Ovary (tissue), 9 donors: Measurements from ENCODE around the gene MMEL1. TPM values are rescaled to one million over a fixed set of nuclear protein-coding genes. Genes with fewer than 3 reads are reported as not detected.

Experiments used
- DNase-seq, 5 donors: peaks; one replicate each; pipeline ENCODE4 v3.0.0-alpha.2; 2019 to 2020
- H3K27ac ChIP-seq, 2 donors: fragments of 200-600 bp; one replicate each; pipeline versions ENCODE4 v1.5.1 to v1.8.0; 2019 to 2022
- H3K27me3 ChIP-seq: fragments of 200-600 bp; one replicate; pipeline ENCODE4 v1.8.0; 2022
- H3K36me3 ChIP-seq: fragments of 200-600 bp; sonication (generic); one replicate; pipeline ENCODE4 v1.5.1; 2019
- H3K4me1 ChIP-seq: one replicate; pipeline ENCODE4 v1.8.1; 2013; ENCODE audit warnings: mild to moderate bottlenecking, moderate library complexity; ENCODE audit not compliant: insufficient read depth
- H3K4me3 ChIP-seq: fragments of 200-600 bp; sonication (generic); one replicate; pipeline ENCODE4 v1.5.1; 2017
- H3K9me3 ChIP-seq, 2 donors: fragments of 200-600 bp in 1 of 2; sonication (generic) in 1 of 2; one replicate each; pipeline versions ENCODE4 v1.5.1 to v1.8.1; 2013 to 2019; ENCODE audit warnings: mild to moderate bottlenecking in 1 of 2, moderate library complexity in 1 of 2
- EP300 ChIP-seq: sonication (generic); formaldehyde crosslinking; IDR thresholded peaks from one replicate; pipeline ENCODE4 v1.6.1; 2017; ENCODE audit warnings: antibody characterized with exemption
- POLR2A ChIP-seq: fragments of 450-650 bp; IDR thresholded peaks from one replicate; pipeline ENCODE4 v1.6.1; 2017; ENCODE audit warnings: antibody characterized with exemption, mild to moderate bottlenecking, moderate library complexity
- WGBS, 3 donors: extraction: QIAGEN DNeasy Blood & Tissue Kit in 1 of 3; methylation state at CpG; one replicate each; pipeline versions ENCODE4 v1.1.5 to v1.1.7; 2013 to 2017; 5-methylcytosine and 5-hydroxymethylcytosine counted together
- intact Hi-C, 4 donors: fragments of 100-400 bp; cut with DNase I; formaldehyde crosslinking; loops; one replicate each; pipeline versions ENCODE4 v1.11.0 to v1.15.1; 2022 to 2023
- polyA plus RNA-seq, 2 donors: library from polyadenylated mRNA; stranded (reverse); fragments of 200-250 nt in 1 of 2; fragments of 350-450 nt in 1 of 2; fragmentation: Illumina TruSeq in 1 of 2; extraction: RNeasy Lipid Tissue Mini Kit (QIAGEN cat#74804) in 1 of 2; gene quantifications; one replicate each; pipeline ENCODE4 v1.2.3, GENCODE V29; 2013 to 2014
- total RNA-seq, 7 donors: library from RNA; depleted of rRNA in 2 of 7; stranded (reverse); fragments of >200 nt in 2 of 7; fragmentation: NEBNext Ultra II Directional in 3 of 7; extraction: Animal tissue kit (Norgen Biotek cat#: 25700) in 3 of 7; gene quantifications; one replicate each; pipeline versions ENCODE4 v1.1.0 to v1.2.4, GENCODE V29; 2016 to 2023
- TF ChIP-seq, protein P1 (sequence below), 3 donors: fragments of 450-650 bp in 2 of 3; fragments of 200-600 bp in 1 of 3; IDR thresholded peaks; one replicate each; pipeline versions ENCODE4 v1.5.1 to v1.8.0; 2016 to 2022; ENCODE audit warnings: antibody characterized with exemption in 3 of 3, mild to moderate bottlenecking in 1 of 3
- donor health status: DM: no; HTN: no; CAD: no; lungs with moderate emphysema.
- donor health status: DM: no; HTN: no; CAD: no.
- donor health status: Bipolar disorder and iron deficiency.
- donor health status: DM: yes; HTN: yes; CAD: no.
- donor health status: DM: no; HTN: no; CAD: no.
- donor health status: DM: yes; HTN: yes; CAD: no.

MMEL1 gene
- total and polyA plus RNA-seq, 9 donors, result 0.42 to 7.9 (median 1.1) TPM; not detected in 3

DNA sequence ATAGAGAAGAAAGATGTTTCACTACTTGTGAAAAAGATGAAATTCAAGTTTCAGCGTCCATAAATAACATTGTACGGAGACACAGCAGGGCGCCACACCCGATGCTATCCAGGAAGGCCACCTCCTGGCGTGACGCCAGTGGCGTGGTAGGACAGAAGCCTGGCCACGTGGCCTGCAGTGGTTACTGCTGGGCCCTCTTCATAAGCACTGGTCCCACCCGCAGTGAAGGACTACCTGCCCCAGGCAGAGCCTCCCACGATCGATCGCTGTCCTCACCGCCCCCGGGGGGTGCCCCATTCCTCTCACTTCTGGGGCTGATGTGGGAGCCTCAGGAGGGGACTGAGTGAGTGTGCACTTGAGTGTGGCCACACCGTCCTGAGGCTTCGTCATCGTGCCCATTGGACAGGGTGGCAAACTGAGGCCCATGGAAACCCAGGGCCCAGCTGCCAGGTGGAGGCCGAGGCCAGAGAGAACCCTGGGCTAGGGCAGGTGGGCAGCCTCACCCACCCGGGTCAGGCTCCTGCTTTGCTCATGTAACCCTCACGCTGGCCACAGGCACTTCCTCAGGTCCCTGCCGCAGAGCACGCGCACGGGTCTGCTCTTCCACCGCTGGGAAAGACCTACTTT is 91.1 kb downstream of the MMEL1 start:
- Histone ChIP-seq H3K9me3 (no peaks in the 10 kb centered on the region), H3K27me3 (no peaks in the 10 kb centered on the region), H3K27ac (no peak overlapping the region), H3K4me3 (no peak overlapping the region), H3K4me1 (peaks cover 15% of the 10 kb centered on the region), H3K36me3 (no peaks in the 10 kb centered on the region)
- no peak for TF ChIP-seq POLR2A
- no peak for TF ChIP-seq EP300
- TF ChIP-seq, protein P1, sequence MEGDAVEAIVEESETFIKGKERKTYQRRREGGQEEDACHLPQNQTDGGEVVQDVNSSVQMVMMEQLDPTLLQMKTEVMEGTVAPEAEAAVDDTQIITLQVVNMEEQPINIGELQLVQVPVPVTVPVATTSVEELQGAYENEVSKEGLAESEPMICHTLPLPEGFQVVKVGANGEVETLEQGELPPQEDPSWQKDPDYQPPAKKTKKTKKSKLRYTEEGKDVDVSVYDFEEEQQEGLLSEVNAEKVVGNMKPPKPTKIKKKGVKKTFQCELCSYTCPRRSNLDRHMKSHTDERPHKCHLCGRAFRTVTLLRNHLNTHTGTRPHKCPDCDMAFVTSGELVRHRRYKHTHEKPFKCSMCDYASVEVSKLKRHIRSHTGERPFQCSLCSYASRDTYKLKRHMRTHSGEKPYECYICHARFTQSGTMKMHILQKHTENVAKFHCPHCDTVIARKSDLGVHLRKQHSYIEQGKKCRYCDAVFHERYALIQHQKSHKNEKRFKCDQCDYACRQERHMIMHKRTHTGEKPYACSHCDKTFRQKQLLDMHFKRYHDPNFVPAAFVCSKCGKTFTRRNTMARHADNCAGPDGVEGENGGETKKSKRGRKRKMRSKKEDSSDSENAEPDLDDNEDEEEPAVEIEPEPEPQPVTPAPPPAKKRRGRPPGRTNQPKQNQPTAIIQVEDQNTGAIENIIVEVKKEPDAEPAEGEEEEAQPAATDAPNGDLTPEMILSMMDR (IDR thresholded peaks at IDR 0.05), result no peak
- no peak for DNase-seq
- 74 to 80% (median 78%) methylated on average over 24 to 25 of the region's 25 CpGs for WGBS, 3 donors
- intact Hi-C loops, result loop anchor here in 1 of 4 donors (10.0 kb wide), 1 partner anchor 367 kb away; no protein-coding TSS in a partner anchor

DNA sequence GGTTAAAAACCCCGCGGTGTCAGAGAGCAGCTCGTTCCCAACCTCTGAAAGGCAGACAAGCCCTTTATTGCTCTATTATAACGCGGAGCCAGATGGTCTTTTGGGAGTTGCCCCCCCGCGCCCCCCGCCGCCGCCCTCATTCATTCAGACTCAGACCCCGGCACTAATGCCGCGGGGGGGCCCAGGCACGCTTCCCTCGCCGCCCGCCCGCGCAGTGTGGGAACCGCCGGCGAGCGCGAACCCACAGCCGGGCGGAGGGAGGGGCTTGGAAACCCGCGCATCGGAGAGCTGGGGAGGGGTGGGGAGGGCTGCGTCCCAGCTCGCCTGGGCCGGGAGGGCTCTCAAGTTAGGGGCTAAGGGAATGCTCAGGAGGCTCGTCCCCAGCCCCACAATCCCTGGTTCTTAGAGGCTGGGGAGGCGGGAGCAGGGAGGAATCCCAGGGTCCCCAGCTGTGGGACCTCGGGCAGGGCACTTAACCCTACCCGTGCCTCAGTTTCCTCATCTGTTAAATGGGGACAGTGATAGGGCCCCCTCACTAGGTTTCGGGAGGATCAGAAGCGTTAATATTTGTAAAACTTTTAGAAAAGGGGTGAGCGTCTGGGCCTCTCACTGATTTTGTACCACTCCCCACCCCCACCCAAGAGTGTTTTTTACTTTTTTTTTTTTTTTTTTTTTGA is 91.9 kb downstream of the MMEL1 start:
- Histone ChIP-seq H3K4me3 (no peak overlapping the region), H3K4me1 (peaks cover 10% of the 10 kb centered on the region), H3K27me3 (no peaks in the 10 kb centered on the region), H3K36me3 (no peaks in the 10 kb centered on the region), H3K9me3 (no peaks in the 10 kb centered on the region), H3K27ac (no peak overlapping the region)
- DNase-seq, result no peak
- intact Hi-C loops, result loop anchor here in 1 of 4 donors (10.0 kb wide), 1 partner anchor 366 kb away; no protein-coding TSS in a partner anchor
- TF ChIP-seq EP300 (no peak), POLR2A (no peak)
- TF ChIP-seq, protein P1 (IDR thresholded peaks at IDR 0.05), result no peak
- WGBS, 3 donors, result 11 to 25% (median 12%) methylated on average over 18 to 39 of the region's 39 CpGs

Other genes with a start within 250 kb of the MMEL1 start
- gene MORN1, start 241.5 kb downstream of the MMEL1 start, total RNA-seq, result 10 to 100 TPM; 15.6 to 24.2 (median 17.8) TPM
- gene MORN1, start 241.5 kb downstream of the MMEL1 start, polyA plus RNA-seq, result 1 to 10 TPM; 1.7 to 8.6 TPM
- gene RER1, start 241.2 kb downstream of the MMEL1 start, total RNA-seq, result 100 to 1,000 TPM in 3 of 7 donors, 10 to 100 TPM in 4; 51.0 to 130 (median 99.0) TPM
- gene RER1, start 241.2 kb downstream of the MMEL1 start, polyA plus RNA-seq, result 100 to 1,000 TPM in 1 of 2 donors, 10 to 100 TPM in 1; 66.0 to 224 TPM
- gene PEX10, start 220.5 kb downstream of the MMEL1 start, total RNA-seq, result 10 to 100 TPM; 14.4 to 25.9 (median 23.0) TPM
- 10 to 100 TPM; 14.5 to 19.3 TPM for gene PEX10, start 220.5 kb downstream of the MMEL1 start, polyA plus RNA-seq
- under 1 TPM in 6 of 7 donors, not detected in 1; 0.05 to 0.84 (median 0.47) TPM for gene PLCH2, start 156.7 kb downstream of the MMEL1 start, total RNA-seq
- under 1 TPM; 0.08 to 0.19 TPM for gene PLCH2, start 156.7 kb downstream of the MMEL1 start, polyA plus RNA-seq
- gene PANK4, start 106.4 kb downstream of the MMEL1 start, total RNA-seq, result 10 to 100 TPM; 19.7 to 33.3 (median 29.1) TPM
- gene PANK4, start 106.4 kb downstream of the MMEL1 start, polyA plus RNA-seq, result 10 to 100 TPM; 14.7 to 17.1 TPM
- under 1 TPM in 3 of 7 donors, not detected in 4; 0.25 to 0.53 (median 0.31) TPM for gene HES5, start 102.8 kb downstream of the MMEL1 start, total RNA-seq
- gene HES5, start 102.8 kb downstream of the MMEL1 start, polyA plus RNA-seq, result under 1 TPM; 0.13 to 0.36 TPM
- gene TNFRSF14, start 76.6 kb downstream of the MMEL1 start, total RNA-seq, result 10 to 100 TPM; 33.3 to 78.5 (median 60.5) TPM
- gene TNFRSF14, start 76.6 kb downstream of the MMEL1 start, polyA plus RNA-seq, result 10 to 100 TPM in 1 of 2 donors, 1 to 10 TPM in 1; 4.3 to 57.6 TPM
- gene PRXL2B, start 46.2 kb downstream of the MMEL1 start, total RNA-seq, result 10 to 100 TPM in 6 of 7 donors, 1 to 10 TPM in 1; 3.2 to 34.1 (median 20.2) TPM
- 1 to 10 TPM; 7.0 to 9.6 TPM for gene PRXL2B, start 46.2 kb downstream of the MMEL1 start, polyA plus RNA-seq
- gene TTC34, start 168.7 kb upstream of the MMEL1 start, total RNA-seq, result 1 to 10 TPM; 1.1 to 3.2 (median 2.5) TPM
- gene TTC34, start 168.7 kb upstream of the MMEL1 start, polyA plus RNA-seq, result under 1 TPM; 0.12 to 0.59 TPM